Astrocyte (in vitro differentiated cells and primary cell): Measurements from ENCODE around the gene IGFN1.

Experiments used
- EZH2 ChIP-seq: IDR thresholded peaks from 2 replicates; pipeline ENCODE4 v1.6.1; 2012; ENCODE audit warnings: mild to moderate bottlenecking, low read length, inconsistent platforms; ENCODE audit not compliant: insufficient read depth
- TF ChIP-seq, protein P1 (sequence below): IDR thresholded peaks from 2 replicates; pipeline ENCODE4 v1.5.1; 2011; ENCODE audit warnings: low read depth, mild to moderate bottlenecking, inconsistent platforms, low read length, moderate library complexity; ENCODE audit not compliant: insufficient read depth

DNA sequence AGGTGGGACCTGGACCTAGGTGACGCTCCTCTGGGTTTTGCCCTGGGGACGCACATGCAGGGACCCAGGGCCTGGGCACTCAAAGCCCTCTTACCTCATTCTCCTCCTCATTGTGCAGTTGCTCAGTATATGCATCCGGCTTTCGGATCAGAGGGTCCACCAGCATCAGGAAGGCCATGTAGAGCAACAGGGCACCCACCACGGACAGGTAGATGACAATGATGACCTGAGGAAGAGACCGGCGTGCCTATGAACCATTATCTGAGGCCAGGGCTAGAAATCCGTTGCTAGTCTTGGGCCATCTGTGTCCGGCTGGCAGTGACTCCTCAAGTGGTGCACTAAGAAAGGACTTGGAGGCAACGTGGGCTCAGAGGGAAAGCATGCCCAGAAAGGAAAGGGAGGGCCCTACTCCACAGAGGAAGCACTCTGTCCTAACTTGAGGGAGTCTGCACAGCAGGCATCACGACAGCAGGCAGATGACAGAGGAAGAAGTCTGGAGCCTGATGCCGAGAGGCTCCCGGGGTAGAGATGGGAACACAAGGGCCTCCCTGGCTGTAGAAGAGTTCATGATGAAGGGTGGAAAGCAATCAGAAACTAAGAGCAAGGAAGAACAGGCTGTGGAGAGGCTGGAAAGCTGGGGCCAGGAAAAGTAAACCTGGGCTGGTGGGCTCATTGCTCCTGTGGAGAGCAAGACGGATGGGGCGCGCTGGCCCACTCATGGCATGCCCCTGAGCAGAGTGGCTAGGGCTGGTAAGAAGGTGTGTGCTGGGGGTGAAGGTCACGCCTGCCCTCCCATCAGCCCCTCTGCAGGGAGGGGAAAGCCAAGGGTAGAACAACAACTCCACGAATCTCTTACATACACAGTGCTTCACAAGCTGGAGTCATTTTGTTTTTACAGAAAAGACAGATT is 46.6 kb upstream of the IGFN1 start:
- TF ChIP-seq, protein P1, sequence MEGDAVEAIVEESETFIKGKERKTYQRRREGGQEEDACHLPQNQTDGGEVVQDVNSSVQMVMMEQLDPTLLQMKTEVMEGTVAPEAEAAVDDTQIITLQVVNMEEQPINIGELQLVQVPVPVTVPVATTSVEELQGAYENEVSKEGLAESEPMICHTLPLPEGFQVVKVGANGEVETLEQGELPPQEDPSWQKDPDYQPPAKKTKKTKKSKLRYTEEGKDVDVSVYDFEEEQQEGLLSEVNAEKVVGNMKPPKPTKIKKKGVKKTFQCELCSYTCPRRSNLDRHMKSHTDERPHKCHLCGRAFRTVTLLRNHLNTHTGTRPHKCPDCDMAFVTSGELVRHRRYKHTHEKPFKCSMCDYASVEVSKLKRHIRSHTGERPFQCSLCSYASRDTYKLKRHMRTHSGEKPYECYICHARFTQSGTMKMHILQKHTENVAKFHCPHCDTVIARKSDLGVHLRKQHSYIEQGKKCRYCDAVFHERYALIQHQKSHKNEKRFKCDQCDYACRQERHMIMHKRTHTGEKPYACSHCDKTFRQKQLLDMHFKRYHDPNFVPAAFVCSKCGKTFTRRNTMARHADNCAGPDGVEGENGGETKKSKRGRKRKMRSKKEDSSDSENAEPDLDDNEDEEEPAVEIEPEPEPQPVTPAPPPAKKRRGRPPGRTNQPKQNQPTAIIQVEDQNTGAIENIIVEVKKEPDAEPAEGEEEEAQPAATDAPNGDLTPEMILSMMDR, result no peak
- TF ChIP-seq EZH2, result no peak
